HepG2 (cell line): Measurements from ENCODE around the gene NKD1. TPM values are rescaled to one million over a fixed set of nuclear protein-coding genes. Genes with fewer than 3 reads are reported as not detected.
A peak's percentile ranks its signal among the peaks of the same experiment; 100 is the strongest.

ENCODE experiments used
- E2F5 ChIP-seq: sonication (generic); formaldehyde crosslinking; conservative IDR thresholded peaks from 2 replicates; pipeline ENCODE4 v1.4.0; 2020; ENCODE audit warnings: missing genetic modification reagents
- RAD51 ChIP-seq: fragments of 450-650 bp; IDR thresholded peaks from 2 replicates; pipeline ENCODE4 v1.6.1; 2016; ENCODE audit warnings: borderline replicate concordance
- RBAK ChIP-seq: sonication (generic); formaldehyde crosslinking; IDR thresholded peaks from 2 replicates; pipeline ENCODE4 v1.5.1; 2020; ENCODE audit warnings: mild to moderate bottlenecking, missing genetic modification reagents
- ZNF292 ChIP-seq: sonication (generic); formaldehyde crosslinking; IDR thresholded peaks from 2 replicates; pipeline ENCODE4 v1.8.1; 2022; ENCODE audit warnings: mild to moderate bottlenecking, low read depth, missing genetic modification reagents, borderline replicate concordance
- ZNF318 ChIP-seq: sonication (generic); formaldehyde crosslinking; IDR thresholded peaks from 2 replicates; pipeline ENCODE4 v1.4.0; 2020; ENCODE audit warnings: mild to moderate bottlenecking, missing genetic modification reagents
- ZNF547 ChIP-seq: sonication (generic); formaldehyde crosslinking; IDR thresholded peaks from 2 replicates; pipeline ENCODE4 v1.5.1; 2020; ENCODE audit warnings: mild to moderate bottlenecking, missing genetic modification reagents
- polyA plus RNA-seq, 8 experiments: library from polyadenylated mRNA; depleted of rRNA in 3 of 8; stranded (reverse) in 7 of 8; unstranded in 1 of 8; fragments of >200 nt; fragmentation: Illumina TruSeq in 4 of 8; extraction: Trizol in 4 of 8; gene quantifications; 2 replicates each; pipeline versions ENCODE4 v1.2.1 to v1.2.3, GENCODE V29; 2011 to 2016; ENCODE audit warnings: low read depth in 4 of 8, missing spikeins in 1 of 8, mixed read lengths in 1 of 8; ENCODE audit not compliant: insufficient read depth in 1 of 8
- total RNA-seq, 5 experiments: library from RNA; depleted of rRNA; stranded (reverse); fragments of >200 nt; fragmentation: Illumina TruSeq; extraction: Trizol; gene quantifications; 2 replicates each; pipeline ENCODE4 v1.2.3, GENCODE V29; 2016; ENCODE audit warnings: low read depth in 1 of 5
- TF ChIP-seq, protein P1 (sequence below): sonication (generic); formaldehyde crosslinking; IDR thresholded peaks from 2 replicates; pipeline ENCODE4 v1.4.0; 2020; ENCODE audit warnings: low read depth, mild to moderate bottlenecking, missing genetic modification reagents
- TF ChIP-seq, protein P2 (sequence below): sonication (generic); formaldehyde crosslinking; IDR thresholded peaks from 2 replicates; pipeline ENCODE4 v1.4.0; 2020; ENCODE audit warnings: missing genetic modification reagents, borderline replicate concordance

NKD1 gene
- total and polyA plus RNA-seq, 2 of the 13 experiments (the other 11 are each of a cell fraction or from before 2014, with no cell fraction given), result 70.4 to 121 TPM

GRCh38 chr16:50547340-50548124 is 664 bp upstream of the NKD1 start (continued):
- TF ChIP-seq, protein P1, sequence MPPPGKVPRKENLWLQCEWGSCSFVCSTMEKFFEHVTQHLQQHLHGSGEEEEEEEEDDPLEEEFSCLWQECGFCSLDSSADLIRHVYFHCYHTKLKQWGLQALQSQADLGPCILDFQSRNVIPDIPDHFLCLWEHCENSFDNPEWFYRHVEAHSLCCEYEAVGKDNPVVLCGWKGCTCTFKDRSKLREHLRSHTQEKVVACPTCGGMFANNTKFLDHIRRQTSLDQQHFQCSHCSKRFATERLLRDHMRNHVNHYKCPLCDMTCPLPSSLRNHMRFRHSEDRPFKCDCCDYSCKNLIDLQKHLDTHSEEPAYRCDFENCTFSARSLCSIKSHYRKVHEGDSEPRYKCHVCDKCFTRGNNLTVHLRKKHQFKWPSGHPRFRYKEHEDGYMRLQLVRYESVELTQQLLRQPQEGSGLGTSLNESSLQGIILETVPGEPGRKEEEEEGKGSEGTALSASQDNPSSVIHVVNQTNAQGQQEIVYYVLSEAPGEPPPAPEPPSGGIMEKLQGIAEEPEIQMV (CRISPR knock-in tag), result peak; percentile 44; the same call in 1 of the 2 replicates
- TF ChIP-seq ZNF292 (peak; percentile 85), ZNF318 (CRISPR knock-in tag) (no peak), E2F5 (CRISPR knock-in tag) (no peak), ZNF547 (CRISPR knock-in tag) (0 out of 2 replicates have a peak, but pooled peaks have one; percentile 18), RAD51 (no peak), RBAK (CRISPR knock-in tag) (no peak)
- TF ChIP-seq, protein P2, sequence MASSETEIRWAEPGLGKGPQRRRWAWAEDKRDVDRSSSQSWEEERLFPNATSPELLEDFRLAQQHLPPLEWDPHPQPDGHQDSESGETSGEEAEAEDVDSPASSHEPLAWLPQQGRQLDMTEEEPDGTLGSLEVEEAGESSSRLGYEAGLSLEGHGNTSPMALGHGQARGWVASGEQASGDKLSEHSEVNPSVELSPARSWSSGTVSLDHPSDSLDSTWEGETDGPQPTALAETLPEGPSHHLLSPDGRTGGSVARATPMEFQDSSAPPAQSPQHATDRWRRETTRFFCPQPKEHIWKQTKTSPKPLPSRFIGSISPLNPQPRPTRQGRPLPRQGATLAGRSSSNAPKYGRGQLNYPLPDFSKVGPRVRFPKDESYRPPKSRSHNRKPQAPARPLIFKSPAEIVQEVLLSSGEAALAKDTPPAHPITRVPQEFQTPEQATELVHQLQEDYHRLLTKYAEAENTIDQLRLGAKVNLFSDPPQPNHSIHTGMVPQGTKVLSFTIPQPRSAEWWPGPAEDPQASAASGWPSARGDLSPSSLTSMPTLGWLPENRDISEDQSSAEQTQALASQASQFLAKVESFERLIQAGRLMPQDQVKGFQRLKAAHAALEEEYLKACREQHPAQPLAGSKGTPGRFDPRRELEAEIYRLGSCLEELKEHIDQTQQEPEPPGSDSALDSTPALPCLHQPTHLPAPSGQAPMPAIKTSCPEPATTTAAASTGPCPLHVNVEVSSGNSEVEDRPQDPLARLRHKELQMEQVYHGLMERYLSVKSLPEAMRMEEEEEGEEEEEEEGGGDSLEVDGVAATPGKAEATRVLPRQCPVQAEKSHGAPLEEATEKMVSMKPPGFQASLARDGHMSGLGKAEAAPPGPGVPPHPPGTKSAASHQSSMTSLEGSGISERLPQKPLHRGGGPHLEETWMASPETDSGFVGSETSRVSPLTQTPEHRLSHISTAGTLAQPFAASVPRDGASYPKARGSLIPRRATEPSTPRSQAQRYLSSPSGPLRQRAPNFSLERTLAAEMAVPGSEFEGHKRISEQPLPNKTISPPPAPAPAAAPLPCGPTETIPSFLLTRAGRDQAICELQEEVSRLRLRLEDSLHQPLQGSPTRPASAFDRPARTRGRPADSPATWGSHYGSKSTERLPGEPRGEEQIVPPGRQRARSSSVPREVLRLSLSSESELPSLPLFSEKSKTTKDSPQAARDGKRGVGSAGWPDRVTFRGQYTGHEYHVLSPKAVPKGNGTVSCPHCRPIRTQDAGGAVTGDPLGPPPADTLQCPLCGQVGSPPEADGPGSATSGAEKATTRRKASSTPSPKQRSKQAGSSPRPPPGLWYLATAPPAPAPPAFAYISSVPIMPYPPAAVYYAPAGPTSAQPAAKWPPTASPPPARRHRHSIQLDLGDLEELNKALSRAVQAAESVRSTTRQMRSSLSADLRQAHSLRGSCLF, result no peak
